IMR-90 (cell line): Measurements from ENCODE around the gene PYDC2.

Experiments
- CEBPB ChIP-seq: IDR thresholded peaks from 2 replicates; pipeline ENCODE4 v1.6.1; 2012; ENCODE audit warnings: low read depth, low read length, improper control_type of control experiment
- MAFK ChIP-seq: IDR thresholded peaks from 2 replicates; pipeline ENCODE4 v1.6.1; 2012; ENCODE audit warnings: low read depth, low read length, improper control_type of control experiment
- MXI1 ChIP-seq: IDR thresholded peaks from 2 replicates; pipeline ENCODE4 v1.6.1; 2012; ENCODE audit warnings: low read depth, mild to moderate bottlenecking, low read length, moderate library complexity, borderline replicate concordance
- POLR2A ChIP-seq: IDR thresholded peaks from 2 replicates; pipeline ENCODE4 v1.6.1; 2012; ENCODE audit warnings: mild to moderate bottlenecking, low read depth, low read length
- RAD21 ChIP-seq: IDR thresholded peaks from 2 replicates; pipeline ENCODE4 v1.6.1; 2012; ENCODE audit warnings: low read length, improper control_type of control experiment
- RFX5 ChIP-seq: IDR thresholded peaks from 2 replicates; pipeline ENCODE4 v1.8.0; 2012; ENCODE audit warnings: low read depth, mild to moderate bottlenecking, low read length, moderate library complexity
- TF ChIP-seq, protein P1 (sequence below): conservative IDR thresholded peaks from 2 replicates; pipeline ENCODE4 v1.5.1; 2012; ENCODE audit warnings: mild to moderate bottlenecking, low read depth, low read length, improper control_type of control experiment

DNA sequence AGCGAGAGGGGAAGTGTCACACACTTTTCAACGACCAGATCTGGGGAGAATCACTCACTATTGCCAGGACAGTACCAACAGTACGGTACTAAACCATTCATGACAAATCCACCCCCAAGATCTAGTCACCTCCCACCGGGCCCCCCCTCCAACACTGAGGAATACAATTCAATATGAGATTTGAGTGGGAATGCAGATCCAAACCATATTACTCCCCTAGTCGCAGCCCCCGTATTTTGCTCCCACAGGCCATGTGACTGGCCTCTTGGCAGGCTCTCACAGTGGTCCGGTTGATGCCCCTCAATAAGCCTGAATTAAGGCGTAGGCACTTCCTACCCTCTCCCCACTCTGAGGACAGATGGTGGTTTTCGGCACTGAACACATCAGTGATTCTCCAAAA, 45.4 kb upstream of the PYDC2 start:
- TF ChIP-seq RFX5 (no peak), MXI1 (no peak), RAD21 (no peak), POLR2A (no peak), MAFK (no peak), CEBPB (no peak)
- TF ChIP-seq, protein P1, sequence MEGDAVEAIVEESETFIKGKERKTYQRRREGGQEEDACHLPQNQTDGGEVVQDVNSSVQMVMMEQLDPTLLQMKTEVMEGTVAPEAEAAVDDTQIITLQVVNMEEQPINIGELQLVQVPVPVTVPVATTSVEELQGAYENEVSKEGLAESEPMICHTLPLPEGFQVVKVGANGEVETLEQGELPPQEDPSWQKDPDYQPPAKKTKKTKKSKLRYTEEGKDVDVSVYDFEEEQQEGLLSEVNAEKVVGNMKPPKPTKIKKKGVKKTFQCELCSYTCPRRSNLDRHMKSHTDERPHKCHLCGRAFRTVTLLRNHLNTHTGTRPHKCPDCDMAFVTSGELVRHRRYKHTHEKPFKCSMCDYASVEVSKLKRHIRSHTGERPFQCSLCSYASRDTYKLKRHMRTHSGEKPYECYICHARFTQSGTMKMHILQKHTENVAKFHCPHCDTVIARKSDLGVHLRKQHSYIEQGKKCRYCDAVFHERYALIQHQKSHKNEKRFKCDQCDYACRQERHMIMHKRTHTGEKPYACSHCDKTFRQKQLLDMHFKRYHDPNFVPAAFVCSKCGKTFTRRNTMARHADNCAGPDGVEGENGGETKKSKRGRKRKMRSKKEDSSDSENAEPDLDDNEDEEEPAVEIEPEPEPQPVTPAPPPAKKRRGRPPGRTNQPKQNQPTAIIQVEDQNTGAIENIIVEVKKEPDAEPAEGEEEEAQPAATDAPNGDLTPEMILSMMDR: no peak
